ENCODE results near the gene BOC. TPM values are rescaled to one million over a fixed set of nuclear protein-coding genes. Genes with fewer than 3 reads are reported as not detected.
A peak's percentile ranks its signal among the peaks of the same experiment; 100 is the strongest.

BOC gene
- total RNA-seq (2021; fragmentation: NEBNext Ultra II Directional; extraction: Animal tissue kit (Norgen Biotek cat#: 25700)) = 6.0 and 6.9 TPM in 2 replicates
- 9.3 and 10.6 TPM in 2 replicates for polyA plus RNA-seq (2011; rRNA removed)
- 10.6 TPM for polyA plus RNA-seq (2011; cell fraction: cytosol; rRNA removed)
- 25.7 TPM for polyA plus RNA-seq (2011; cell fraction: nucleus; rRNA removed)
- polyA plus RNA-seq (2012, experiment 1 of 2) = 6.0 to 8.6 TPM (median 8.3 TPM) in 4 replicates
- polyA plus RNA-seq (2012, experiment 2 of 2) = 6.4 TPM
- 5.4 TPM for polyA plus RNA-seq (2013, experiment 1 of 2)
- 4.9 TPM for polyA plus RNA-seq (2013, experiment 2 of 2)
- 14.2 and 17.4 TPM in 2 replicates for polyA minus RNA-seq (2011; rRNA and poly(A)+ RNA removed)
- 5.9 TPM for polyA minus RNA-seq (2011; cell fraction: cytosol; rRNA and poly(A)+ RNA removed)
- polyA minus RNA-seq (2011; cell fraction: nucleus; rRNA and poly(A)+ RNA removed) = 29.7 TPM
- long read RNA-seq, experiment 1, partial matches to known transcripts = 4 of 5 reads
- long read RNA-seq, experiment 1, other reads (novel, unspliced or antisense) = 1 of 5 reads
- long read RNA-seq, experiment 2, partial matches to known transcripts = 1 of 2 reads
- long read RNA-seq, experiment 2, other reads (novel, unspliced or antisense) = 0 of 2 reads

DNA sequence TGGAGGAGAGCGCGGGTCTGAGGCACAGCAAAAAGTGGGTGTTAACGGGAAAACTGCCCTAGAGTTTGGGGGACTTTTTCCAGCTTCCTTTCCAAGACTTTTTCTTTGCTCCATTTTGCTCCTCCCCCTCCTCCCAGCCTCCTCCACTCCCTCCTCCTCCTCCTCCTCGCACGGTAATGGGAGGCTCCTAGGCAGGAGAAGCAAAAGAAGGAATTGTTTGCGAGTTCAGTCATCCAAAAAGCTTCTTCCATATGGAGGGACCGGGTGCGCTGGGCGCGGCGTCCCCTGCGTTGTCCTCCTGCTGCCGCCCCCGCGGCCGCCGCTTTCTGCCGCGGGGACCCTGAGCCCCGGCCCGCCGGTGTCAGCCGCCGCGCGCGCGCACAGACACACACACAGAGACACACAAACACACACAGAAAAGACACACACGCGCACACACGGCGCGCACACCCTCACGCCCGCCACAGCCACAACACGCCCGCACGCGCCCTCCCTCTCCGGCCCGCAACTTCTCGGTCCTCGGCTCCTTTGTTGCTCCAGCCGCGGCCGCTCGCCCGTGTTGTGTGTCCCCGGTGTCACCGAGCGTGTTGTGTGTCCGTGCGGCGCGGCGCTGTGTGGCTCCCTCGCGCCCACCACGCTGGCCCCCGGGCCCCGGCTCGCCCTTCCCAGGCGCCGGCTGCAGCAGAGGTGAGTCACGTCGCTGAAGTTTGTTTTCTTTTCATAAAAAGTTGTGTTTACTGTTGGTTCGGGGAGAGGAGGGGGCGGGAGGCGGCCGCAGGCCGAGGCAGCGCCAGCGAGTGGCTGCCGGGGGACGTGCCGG lies at the start of gene BOC:
Gene BOC (plus strand): TSS at position 228 of the 820 bp plus-strand sequence. CDS start 38,246 bp downstream, outside the sequence.
- peak within 1 kb of the TSS; percentile 62 to 96 (median 85) for H3K4me3 ChIP-seq (ENCODE audit: extremely low read depth in 1 of 4, insufficient read depth in 2 of 4, low read depth in 3 of 4, low read length in 4 of 4)
- 0 out of 4 replicates have a peak, but pooled peaks cover 0 to 4% of the 10 kb centered on the region in 2 experiments for H3K79me2 ChIP-seq (ENCODE audit: control insufficient read depth in 1 of 2, insufficient read depth in 2 of 2, low read length in 2 of 2)
- FAIRE-seq (no peak), DNase-seq (ENCODE audit: low read depth in 1 of 2, low spot score in 2 of 2) (no peak)
- peak within 1 kb of the TSS in 3 of 4 experiments; percentile 35 to 52 (median 35); a peak in 6 of 7 replicates for H3K9ac ChIP-seq (replicated peaks in 1 of 4; ENCODE audit: extremely low read depth in 1 of 4, low read depth in 3 of 4, low read length in 3 of 4)
- no peak within 1 kb of the TSS for H2AK5ac ChIP-seq (ENCODE audit: low read depth, low read length)
- CTCF ChIA-PET (ENCODE audit: partially characterized antibody) = interaction anchor here (0.7 to 3.0 kb wide), 15 partner anchors 12 to 145 kb away, joined by 3 to 13 read pairs (median 3); no protein-coding TSS in a partner anchor
- H4K8ac ChIP-seq (ENCODE audit: extremely low read depth, insufficient read depth, low read length) = peak within 1 kb of the TSS; percentile 88
- H4K20me1 ChIP-seq (replicated peaks in 1 of 2; ENCODE audit: control insufficient read depth in 1 of 2, insufficient read depth in 2 of 2, low read length in 2 of 2) = no peaks in the 10 kb centered on the region
- peak within 1 kb of the TSS; percentile 83 to 99 for H3K4me2 ChIP-seq (ENCODE audit: insufficient read depth in 1 of 2, low read depth in 2 of 2, low read length in 2 of 2)
- H3K4ac ChIP-seq (replicated peaks; ENCODE audit: insufficient read length, low read depth, low read length) = peak within 1 kb of the TSS; percentile 39
- H2BK20ac ChIP-seq (ENCODE audit: low read length) = 0 out of 2 replicates have a peak within 1 kb of the TSS, but pooled peaks have one; percentile 92
- H4K91ac ChIP-seq (replicated peaks; ENCODE audit: insufficient read length, low read length) = peak within 1 kb of the TSS; percentile 41
- H3K14ac ChIP-seq (ENCODE audit: insufficient read length) = no peak within 1 kb of the TSS
- 0% methylated on average over 47 of the region's 76 CpGs; no CpG with 5 or more reads in 1 of the 2 experiments for WGBS, 2 experiments (ENCODE audit: extremely low coverage in 1 of 2, insufficient coverage in 1 of 2, insufficient read length in 1 of 2, insufficient replicate concordance in 2 of 2, low coverage in 1 of 2, low lambda C conversion rate in 2 of 2, missing lambda C conversion rate in 1 of 2)
- H3K9me3 ChIP-seq (ENCODE audit: insufficient read depth in 2 of 2, low read depth in 1 of 2, low read length in 1 of 2) = no peaks in the 10 kb centered on the region
- POLR2A ChIA-PET (ENCODE audit: partially characterized antibody) = interaction anchor here (0.6 to 1.4 kb wide), 5 partner anchors 14 to 79 kb away, joined by 3 to 6 read pairs (median 3); no protein-coding TSS in a partner anchor
- H2BK5ac ChIP-seq (ENCODE audit: low read depth, low read length) = peak within 1 kb of the TSS; percentile 55; the same call in 1 of the 2 replicates
- H2AFZ ChIP-seq (ENCODE audit: low read length) = peak within 1 kb of the TSS; percentile 94
- H3K23ac ChIP-seq (ENCODE audit: insufficient read length) = no peak within 1 kb of the TSS
- H3K79me1 ChIP-seq (ENCODE audit: low read depth, low read length) = no peaks in the 10 kb centered on the region
- peak within 1 kb of the TSS; percentile 1; the same call in 1 of the 2 replicates for H3K27ac ChIP-seq (ENCODE audit: low read depth, low read length)
- H3K36me3 ChIP-seq (ENCODE audit: control insufficient read depth in 2 of 4, insufficient read depth in 4 of 4, low read length in 3 of 4) = no peaks in the 10 kb centered on the region
- H2BK120ac ChIP-seq (replicated peaks; ENCODE audit: low read depth, low read length) = no peak within 1 kb of the TSS
- peak within 1 kb of the TSS; percentile 32 for H3K56ac ChIP-seq (replicated peaks; ENCODE audit: insufficient read length, low read depth, low read length)
- peak within 1 kb of the TSS; percentile 77; the same call in 1 of the 2 replicates for H2BK12ac ChIP-seq (ENCODE audit: low read depth, low read length)
- peak within 1 kb of the TSS; percentile 57 for H4K5ac ChIP-seq (ENCODE audit: insufficient read length, low read depth, low read length)
- peak within 1 kb of the TSS; percentile 90; the same call in 1 of the 2 replicates for H2BK15ac ChIP-seq (ENCODE audit: low read length)
- peaks cover 23% of the 10 kb centered on the region for H3K23me2 ChIP-seq (ENCODE audit: low read depth, low read length)
- H3K27me3 ChIP-seq (replicated peaks in 1 of 4; ENCODE audit: control insufficient read depth in 3 of 4, extremely low read depth in 1 of 4, insufficient read depth in 3 of 4, low read length in 3 of 4) = peaks cover 0 to 21% (median 15%) of the 10 kb centered on the region in 4 experiments; a peak in 6 of 7 replicates
- H3K18ac ChIP-seq (ENCODE audit: extremely low read depth, low read length) = peak within 1 kb of the TSS; percentile 81
- peaks cover 8 to 19% (median 11%) of the 10 kb centered on the region in 4 experiments; a peak in 6 of 7 replicates for H3K4me1 ChIP-seq (replicated peaks in 1 of 4; ENCODE audit: control insufficient read depth in 3 of 4, insufficient read depth in 4 of 4, low read length in 3 of 4)
- TF ChIP-seq YY1 (IDR thresholded peaks at IDR 0.05; ENCODE audit: low read depth, low read length) (peak; percentile 28; the same call in 1 of the 2 replicates), HDAC2 (IDR thresholded peaks at IDR 0.05; ENCODE audit: borderline replicate concordance in 1 of 2, low read depth in 2 of 2, low read length in 2 of 2) (0 out of 4 replicates have a peak, but pooled peaks of 1 of the 2 experiments have one; percentile 13), EP300 (IDR thresholded peaks at IDR 0.05; ENCODE audit: borderline replicate concordance in 1 of 2, low read depth in 2 of 2, low read length in 2 of 2) (no peak), FOSL1 (IDR thresholded peaks at IDR 0.05; ENCODE audit: insufficient read depth, low read depth, low read length) (no peak), EGR1 (IDR thresholded peaks at IDR 0.05; ENCODE audit: borderline replicate concordance, low read depth, low read length) (0 out of 2 replicates have a peak, but pooled peaks have one; percentile 8), SIN3A (conservative IDR thresholded peaks at IDR 0.05 in 1 of 2, IDR thresholded peaks at IDR 0.05 in 1 of 2; ENCODE audit: low read depth in 1 of 2, low read length in 2 of 2) (peak in 1 of 2 experiments; percentile 60; a peak in 1 of 4 replicates)
